NCI-H524 treated with DMSO at 0.1 percent for 48 hours (cell line): ENCODE results near the gene SLC34A3.

Experiments used
- DNase-seq: peaks from one replicate; lab custom pipeline; 2025; lab: John Stamatoyannopoulos, UW

SLC34A3 gene

DNA sequence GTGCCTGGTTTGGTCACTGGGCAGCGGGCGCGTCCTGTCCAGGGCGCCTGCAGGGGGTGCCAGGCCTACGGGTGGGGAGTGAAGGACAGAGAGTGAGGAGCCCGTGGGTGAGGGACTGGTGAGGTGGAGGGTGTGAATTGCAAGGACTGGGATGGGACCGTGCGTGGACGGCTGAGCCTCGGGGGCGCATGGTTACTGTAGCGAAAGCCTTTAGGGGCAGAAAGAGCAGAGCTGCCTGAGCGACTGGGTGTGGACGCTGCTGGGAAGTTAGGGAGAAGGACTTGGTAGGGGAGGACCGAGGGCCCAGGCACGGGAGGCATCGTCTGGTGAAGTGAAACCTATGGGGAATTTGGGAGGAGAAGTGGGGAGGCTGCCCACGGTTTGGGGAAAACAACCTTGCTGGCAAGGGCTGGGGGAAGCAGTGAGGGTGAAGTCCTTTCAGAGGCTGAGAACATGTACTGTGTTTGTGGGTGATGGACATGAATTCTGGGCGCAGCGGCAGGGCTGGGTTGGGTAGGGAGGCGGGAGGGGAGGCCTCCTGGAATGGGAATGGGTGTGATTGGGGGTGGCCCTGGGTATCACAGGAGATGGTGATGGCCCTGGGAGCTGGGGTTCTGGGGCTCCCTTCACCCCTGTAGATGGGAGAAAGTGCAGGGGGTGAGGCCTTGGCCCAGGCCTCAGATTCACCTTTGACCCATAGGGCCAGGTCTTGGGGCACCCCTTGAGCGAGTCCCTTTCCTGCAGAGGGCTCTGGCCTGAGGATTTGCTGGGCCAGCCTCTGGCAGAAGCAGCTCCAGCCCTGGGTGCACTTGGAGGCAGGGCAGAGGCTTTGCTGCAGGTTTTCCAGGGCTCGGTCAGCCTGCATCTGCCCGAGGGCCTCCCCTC lies 45.1 kb downstream of the SLC34A3 start:
- DNase-seq, result no peak

DNA sequence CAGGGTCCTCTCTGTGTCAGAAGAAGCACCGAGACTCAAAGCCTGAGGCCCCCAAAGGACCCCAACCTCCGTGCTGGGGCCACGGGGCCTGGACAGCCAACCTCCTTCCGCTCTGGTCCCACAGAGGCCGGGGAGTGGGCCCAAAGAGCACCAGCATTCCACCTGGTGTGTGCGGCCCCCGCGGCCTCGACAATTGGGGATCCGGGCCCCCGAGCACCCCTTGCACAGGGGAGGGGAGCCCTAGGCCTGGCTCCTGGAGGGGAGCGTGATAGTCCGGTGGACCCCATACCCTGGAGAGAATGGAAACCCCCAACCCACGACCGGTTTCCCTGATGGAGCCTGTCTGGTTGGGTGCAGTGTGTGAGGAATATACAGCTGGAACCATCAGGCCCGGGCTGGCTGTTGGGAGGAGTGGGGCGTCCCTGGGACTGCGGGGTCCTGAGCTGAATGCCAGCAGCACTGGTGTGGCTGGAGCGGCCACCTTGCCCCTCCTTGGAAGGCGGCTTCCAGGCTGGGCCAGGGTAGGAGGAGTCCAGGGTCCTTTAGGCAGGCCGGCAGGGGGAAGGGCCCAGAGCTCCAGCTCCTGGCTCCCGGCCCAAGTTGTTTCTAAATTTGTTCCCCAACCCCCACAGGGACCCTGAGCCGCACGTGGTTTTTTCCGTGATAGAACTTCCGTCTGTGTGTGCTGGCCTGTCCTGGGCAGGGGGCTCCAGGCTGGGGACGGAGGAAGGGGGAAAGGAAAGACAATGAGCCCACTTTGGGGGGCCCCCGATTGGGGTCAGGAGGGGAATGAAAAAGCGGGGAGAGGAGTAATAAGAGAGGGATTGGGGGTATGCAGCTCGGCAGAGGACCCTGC lies 46.0 kb downstream of the SLC34A3 start:
- DNase-seq, result no peak

DNA sequence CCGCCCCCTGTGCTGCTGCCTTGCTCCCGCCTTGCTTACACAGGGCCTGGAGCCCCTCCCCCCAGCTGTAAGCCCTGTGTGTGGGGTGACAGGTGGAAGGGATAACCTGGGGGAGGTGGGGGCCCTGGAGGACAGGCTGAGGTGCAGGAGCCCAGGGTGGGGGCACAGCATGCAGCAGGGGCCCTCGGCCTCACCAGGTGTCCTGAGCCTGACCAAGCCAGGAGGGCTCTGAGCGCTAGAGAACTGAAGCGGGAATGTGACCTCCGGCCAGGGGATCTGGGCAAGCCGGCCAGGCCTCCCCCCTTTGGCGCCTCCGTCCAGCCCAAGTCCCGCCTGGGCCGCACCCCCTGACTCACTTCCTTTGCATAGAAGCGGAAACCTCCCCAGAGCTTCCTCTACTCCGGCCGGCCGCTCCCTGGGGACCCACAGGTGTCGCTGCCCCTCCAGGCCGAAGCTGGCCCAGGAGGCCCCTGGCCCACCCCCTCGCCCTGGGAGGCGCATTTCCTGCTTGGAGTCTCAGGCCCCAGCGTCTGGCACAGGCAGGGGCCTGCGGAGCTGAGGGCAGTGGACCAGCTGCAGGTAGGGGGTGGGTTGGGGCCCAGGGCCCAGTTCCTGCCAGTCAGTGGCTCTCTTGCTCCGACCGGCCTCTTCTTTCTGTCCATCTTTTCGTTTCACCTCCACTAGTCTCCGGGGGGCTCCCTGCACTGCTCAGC lies 46.8 kb downstream of the SLC34A3 start, which contains the start of gene TOR4A:
Gene TOR4A (plus strand): TSS at position 398 of the 713 bp plus-strand sequence. CDS start 964 bp downstream, outside the sequence.
- no peak for DNase-seq

DNA sequence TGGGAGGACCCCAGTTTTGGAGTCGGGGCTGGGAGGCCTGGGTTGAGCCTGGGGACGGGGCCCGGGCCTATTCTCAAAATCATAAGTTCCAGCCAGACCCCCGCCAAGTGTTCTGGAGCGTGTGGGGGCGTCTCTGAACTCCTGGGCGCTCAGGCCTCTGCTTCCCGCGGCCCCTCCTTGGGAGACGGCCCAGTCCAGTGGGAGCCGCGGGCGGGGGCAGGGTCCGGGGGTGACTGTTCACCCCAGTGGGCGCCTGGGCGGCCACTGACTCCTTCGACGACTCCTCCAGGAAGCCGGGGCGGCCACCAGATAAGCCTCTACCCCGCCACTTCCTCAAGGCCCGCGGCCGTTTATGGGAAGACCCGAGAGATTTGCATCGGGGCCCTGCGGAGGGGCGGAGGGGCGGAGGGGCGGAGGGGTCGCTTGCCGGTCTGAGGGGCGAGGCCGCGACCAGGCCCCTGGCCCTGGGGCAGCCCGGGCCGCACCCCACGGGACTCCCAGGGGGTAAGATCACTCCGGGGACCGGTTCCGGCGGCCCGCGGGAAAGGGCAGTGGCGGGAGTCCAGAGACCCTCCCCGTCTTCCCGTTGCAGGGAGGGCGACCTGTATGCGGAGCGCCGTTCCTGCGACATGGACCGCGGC lies 47.5 kb downstream of the SLC34A3 start:
- no peak for DNase-seq

DNA sequence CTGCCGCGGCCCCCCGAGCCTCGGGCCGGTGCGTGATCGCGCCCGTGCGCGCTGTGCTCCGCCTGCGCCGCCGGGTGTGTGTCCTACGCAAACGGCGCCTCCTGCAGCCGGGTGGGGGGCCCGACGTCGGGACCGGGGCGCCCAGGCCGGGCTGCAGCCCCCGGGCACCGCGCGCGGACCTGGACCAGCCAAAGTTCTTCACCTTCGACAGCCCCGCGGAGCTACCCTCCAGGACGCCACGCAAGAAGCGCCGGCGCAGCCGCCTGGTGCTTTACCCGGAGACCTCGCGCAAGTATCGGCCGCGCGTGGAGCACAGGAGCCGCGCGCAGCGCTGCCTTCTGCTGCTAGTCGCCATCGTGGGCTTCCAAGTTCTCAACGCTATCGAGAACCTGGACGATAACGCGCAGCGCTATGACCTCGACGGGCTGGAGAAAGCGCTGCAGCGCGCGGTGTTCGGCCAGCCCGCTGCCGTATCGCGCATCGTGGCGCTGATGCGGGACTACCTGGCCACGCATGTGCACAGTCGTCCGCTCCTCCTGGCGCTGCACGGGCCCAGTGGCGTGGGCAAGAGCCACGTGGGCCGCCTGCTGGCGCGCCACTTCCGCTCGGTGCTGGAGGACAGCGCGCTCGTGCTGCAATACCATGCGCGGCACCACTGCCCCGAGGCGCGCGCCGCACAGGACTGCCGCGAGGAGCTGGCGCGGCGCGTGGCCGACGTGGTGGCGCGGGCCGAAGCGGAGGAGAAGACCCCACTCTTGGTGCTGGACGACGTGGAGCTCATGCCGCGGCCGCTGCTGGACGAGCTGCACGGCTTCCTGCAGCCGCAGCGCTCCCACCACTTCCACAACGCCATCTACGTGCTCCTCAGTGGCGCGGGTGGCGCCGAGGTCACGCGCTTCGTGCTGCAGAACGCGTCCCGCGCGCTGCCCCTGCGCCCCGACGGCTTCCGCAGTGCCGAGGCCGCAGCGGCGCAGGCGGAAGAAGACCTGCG lies 48.3 kb downstream of the SLC34A3 start:
- DNase-seq, result no peak

DNA sequence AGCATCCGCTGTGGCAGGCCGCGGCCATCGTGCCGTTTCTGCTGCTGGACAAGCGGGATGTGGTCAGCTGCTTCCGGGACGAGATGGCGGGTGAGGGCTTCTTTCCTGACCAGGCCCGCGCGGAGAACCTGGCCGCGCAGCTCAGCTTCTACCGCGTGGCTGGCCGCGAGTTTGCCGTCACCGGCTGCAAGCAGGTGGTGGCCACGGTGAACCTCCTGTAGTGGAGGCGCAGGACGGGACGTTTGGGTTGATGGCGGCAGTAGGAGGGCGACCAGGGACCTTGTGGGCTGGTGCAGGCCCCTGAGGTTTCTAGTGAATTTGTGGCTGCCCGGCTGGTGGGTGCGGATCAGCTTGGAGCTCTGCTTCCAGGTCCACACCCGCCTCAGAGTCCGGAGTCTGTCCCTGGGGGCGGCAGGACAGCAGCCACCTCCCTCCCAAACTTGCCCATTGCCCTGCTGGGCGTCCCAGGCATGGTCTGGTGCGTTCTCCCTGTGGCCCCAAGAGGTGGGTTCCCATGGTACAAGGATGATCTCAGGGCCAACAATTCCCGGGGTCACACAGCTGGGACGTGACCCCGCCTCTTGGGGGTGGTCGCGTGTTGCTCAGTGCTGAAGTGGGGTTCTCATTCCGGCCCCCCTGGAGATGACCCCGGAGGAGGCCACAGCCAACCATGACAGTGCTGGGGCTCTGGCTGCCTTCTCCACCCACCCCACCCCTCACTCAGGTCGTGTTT lies 49.2 kb downstream of the SLC34A3 start:
- DNase-seq, result no peak

DNA sequence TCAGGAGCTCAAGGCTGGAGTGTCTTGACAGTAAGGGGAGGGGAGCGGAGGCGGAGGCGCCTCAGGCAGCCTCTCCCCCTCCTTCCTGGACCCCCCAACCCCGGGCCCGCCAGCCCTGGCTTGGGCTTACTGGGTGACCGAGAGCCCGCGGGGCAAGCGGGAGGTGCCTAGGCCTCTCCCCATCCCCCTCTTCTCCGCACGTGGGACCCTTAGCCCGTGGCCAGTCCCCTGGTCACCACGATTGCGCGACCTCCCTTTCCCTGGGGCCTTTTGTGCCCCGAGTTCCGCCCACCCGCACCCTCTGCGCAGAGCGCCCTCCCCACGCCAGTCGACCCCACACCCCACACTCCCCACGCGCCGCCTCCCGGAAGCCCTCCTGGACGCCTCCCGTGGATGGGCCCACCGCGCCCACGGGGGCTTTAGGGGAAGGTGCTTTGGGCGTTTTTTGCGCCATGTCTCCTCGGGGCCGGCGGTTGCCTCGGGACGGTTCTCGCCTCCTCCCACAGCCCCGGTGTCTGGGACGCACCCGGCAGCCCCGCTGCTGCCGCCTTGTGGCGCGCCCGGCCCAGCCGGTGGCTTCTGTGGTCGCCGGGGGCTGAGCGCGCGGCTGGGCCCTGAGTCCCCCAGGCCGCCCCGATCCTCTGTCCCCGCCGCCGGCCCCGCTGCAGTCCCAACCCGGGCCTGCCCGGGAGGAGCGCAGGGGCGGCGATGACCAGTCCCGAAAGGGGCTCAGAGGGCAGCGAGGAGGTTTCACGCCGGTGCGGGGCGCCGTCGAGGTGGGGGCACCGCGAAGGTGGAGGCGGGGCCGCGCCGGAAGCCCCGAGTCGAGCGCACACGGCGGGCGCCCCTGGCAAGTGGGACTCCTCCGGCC lies 50.0 kb downstream of the SLC34A3 start:
- DNase-seq, result no peak

DNA sequence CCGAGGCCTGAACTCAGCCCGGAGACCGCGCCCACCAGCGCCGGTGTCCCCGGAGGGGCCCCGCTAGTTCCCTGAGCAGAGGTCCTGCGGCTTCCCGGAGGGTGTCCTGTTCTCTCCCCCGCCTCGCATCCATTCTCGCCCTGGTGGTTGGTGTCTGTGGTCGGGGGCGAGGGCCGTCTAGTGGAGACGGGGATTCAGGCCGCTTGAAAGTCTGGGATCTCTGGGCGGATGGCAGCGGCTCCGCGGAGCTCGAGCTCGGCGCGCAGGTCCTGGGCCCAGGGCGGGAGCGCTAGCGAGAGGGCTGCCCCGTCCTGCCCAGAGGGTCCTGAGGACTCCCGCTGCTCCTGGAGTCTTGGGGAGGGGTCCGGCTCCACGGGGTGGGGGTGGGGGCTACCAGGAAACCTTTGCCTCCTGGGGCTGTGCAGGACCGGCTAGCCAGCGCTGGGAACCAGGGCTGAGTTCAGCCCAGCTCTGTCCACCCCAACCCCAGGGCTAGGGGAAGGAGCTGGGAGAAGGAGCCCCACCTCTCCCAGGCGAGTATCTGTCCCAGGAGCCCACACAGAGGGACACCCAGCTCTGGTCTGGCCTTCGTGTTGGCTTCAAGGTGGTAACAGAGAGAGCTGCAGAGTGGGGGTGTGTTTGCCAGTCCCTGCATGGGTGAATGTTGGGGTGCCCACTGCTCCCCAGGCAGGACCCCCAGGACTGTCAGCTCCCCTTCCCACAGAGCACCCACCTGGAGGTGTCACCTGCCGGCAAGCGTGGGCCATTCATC lies 50.8 kb downstream of the SLC34A3 start:
- no peak for DNase-seq
